ENCODE data around the gene XYLT1. TPM values are rescaled to one million over a fixed set of nuclear protein-coding genes. Genes with fewer than 3 reads are reported as not detected.

The XYLT1 gene
- polyA plus RNA-seq, 1 of the 3 experiments (the other 2 are of a cell fraction) = 17.6 TPM

- TF ChIP-seq IRF3 (IDR thresholded peaks at IDR 0.05; ENCODE audit: low read depth, low read length) (no peak), EZH2phosphoT487 (IDR thresholded peaks at IDR 0.05; ENCODE audit: borderline replicate concordance, low read depth) (no peak)
Measured at GRCh38 chr16:17389384-17389783, 81.4 kb downstream of the XYLT1 start (continued).

DNA sequence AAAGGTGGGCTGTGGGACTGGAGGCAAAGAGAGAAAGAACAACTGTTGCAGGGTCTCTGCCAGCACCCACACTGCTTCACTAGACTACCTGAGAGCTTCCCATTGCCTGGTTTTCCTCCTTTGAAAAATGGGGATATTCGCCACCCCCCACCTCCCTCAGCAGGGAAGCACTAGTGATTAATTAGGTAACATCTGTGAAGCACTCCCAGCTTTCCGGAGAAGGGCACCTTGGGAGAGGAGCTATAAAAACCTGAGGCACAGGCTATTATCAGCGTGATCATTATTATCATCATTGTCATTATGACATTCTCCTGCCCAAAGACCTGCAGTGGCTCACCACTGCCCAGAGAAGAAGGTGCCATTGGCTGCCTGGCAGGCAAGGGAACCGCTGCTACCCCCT, 83.5 kb downstream of the XYLT1 start:
- ChIA-PET CTCF (interaction anchor here (0.7 to 1.7 kb wide), 3 partner anchors 10 to 81 kb away, joined by 3 to 7 read pairs (median 6); no protein-coding TSS in a partner anchor), POLR2A (no interaction called here)
- no peaks in the 10 kb centered on the region for H3K27me3 ChIP-seq (ENCODE audit: insufficient read depth)
- no peak overlapping the region for H3K9ac ChIP-seq
- H3K9me2 ChIP-seq = no peaks in the 10 kb centered on the region
- no peak for DNase-seq
- H3K4me1 ChIP-seq (ENCODE audit: control insufficient read depth in 1 of 2, insufficient read depth in 2 of 2, low read depth in 1 of 2, low read length in 1 of 2) = peaks cover 0 to 59% of the 10 kb centered on the region in 2 experiments; a peak in 2 of 4 replicates
- peaks cover 0 to 15% of the 10 kb centered on the region in 2 experiments for H3K36me3 ChIP-seq (replicated peaks in 1 of 2; ENCODE audit: control insufficient read depth in 1 of 2, insufficient read depth in 2 of 2, low read length in 1 of 2)
- H3K79me2 ChIP-seq (ENCODE audit: insufficient read depth) = peaks cover 100% of the 10 kb centered on the region
- no peak overlapping the region for H2AFZ ChIP-seq (ENCODE audit: low read depth)
- no peaks in the 10 kb centered on the region for H3K9me3 ChIP-seq
- H3K4me3 ChIP-seq (ENCODE audit: low read depth in 2 of 2, low read length in 1 of 2) = no peak overlapping the region
- peaks cover 32% of the 10 kb centered on the region for H3F3A ChIP-seq (replicated peaks; ENCODE audit: insufficient read depth)
- TF ChIP-seq, protein P1, sequence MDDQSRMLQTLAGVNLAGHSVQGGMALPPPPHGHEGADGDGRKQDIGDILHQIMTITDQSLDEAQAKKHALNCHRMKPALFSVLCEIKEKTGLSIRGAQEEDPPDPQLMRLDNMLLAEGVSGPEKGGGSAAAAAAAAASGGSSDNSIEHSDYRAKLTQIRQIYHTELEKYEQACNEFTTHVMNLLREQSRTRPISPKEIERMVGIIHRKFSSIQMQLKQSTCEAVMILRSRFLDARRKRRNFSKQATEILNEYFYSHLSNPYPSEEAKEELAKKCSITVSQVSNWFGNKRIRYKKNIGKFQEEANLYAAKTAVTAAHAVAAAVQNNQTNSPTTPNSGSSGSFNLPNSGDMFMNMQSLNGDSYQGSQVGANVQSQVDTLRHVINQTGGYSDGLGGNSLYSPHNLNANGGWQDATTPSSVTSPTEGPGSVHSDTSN (IDR thresholded peaks at IDR 0.05) = no peak
- TF ChIP-seq RCOR1 (IDR thresholded peaks at IDR 0.05; ENCODE audit: low read length) (0 out of 2 replicates have a peak, but pooled peaks have one; percentile 5), RFX5 (IDR thresholded peaks at IDR 0.05; ENCODE audit: low read length) (no peak), TCF12 (IDR thresholded peaks at IDR 0.05) (no peak), EP300 (IDR thresholded peaks at IDR 0.05; ENCODE audit: borderline replicate concordance in 1 of 2, low read depth in 1 of 2, low read length in 1 of 2) (0 out of 4 replicates have a peak, but pooled peaks of 1 of the 2 experiments have one; percentile 15), MXI1 (IDR thresholded peaks at IDR 0.05; ENCODE audit: low read depth, low read length) (no peak), REST (IDR thresholded peaks at IDR 0.05; ENCODE audit: low read depth, low read length) (no peak)
- TF ChIP-seq, protein P2, sequence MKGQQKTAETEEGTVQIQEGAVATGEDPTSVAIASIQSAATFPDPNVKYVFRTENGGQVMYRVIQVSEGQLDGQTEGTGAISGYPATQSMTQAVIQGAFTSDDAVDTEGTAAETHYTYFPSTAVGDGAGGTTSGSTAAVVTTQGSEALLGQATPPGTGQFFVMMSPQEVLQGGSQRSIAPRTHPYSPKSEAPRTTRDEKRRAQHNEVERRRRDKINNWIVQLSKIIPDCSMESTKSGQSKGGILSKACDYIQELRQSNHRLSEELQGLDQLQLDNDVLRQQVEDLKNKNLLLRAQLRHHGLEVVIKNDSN (IDR thresholded peaks at IDR 0.05; ENCODE audit: borderline replicate concordance, low read depth) = no peak
- no peak overlapping the region for H3K4me2 ChIP-seq
- H4K20me1 ChIP-seq (ENCODE audit: insufficient read depth) = peaks cover 100% of the 10 kb centered on the region
- H3K27ac ChIP-seq (ENCODE audit: low read depth in 2 of 2, low read length in 1 of 2) = no peak overlapping the region
- WGBS (ENCODE audit: low lambda C conversion rate) = 79% methylated on average over 4 of the region's 4 CpGs

Data from SK-N-SH (cell line).